Measurements from ENCODE around the gene SLC22A23.

SLC22A23 gene

GRCh38 chr6:3316818-3317217 lies 140.0 kb downstream of the SLC22A23 start:
- DNase-seq (ENCODE audit: low read depth) = no peak

GRCh38 chr6:3316331-3316730 lies 140.5 kb downstream of the SLC22A23 start:
- no peak for DNase-seq (ENCODE audit: low read depth)

GRCh38 chr6:3315841-3316240 lies 141.0 kb downstream of the SLC22A23 start:
- DNase-seq (ENCODE audit: low read depth) = no peak

- no peak for DNase-seq (ENCODE audit: low read depth)
Measured at GRCh38 chr6:3314621-3315467, 142.0 kb downstream of the SLC22A23 start.

- DNase-seq (ENCODE audit: low read depth) = no peak
Measured at GRCh38 chr6:3314176-3314575, 142.7 kb downstream of the SLC22A23 start.

- DNase-seq (ENCODE audit: low read depth) = no peak
Measured at GRCh38 chr6:3312604-3313231, 144.1 kb downstream of the SLC22A23 start.

- no peak for DNase-seq (ENCODE audit: low read depth)
Measured at GRCh38 chr6:3311826-3312225, 145.0 kb downstream of the SLC22A23 start.

GRCh38 chr6:3310703-3311102 lies 146.1 kb downstream of the SLC22A23 start:
- no peak for DNase-seq (ENCODE audit: low read depth)

- DNase-seq (ENCODE audit: low read depth) = no peak
Measured at GRCh38 chr6:3310051-3310448, 146.8 kb downstream of the SLC22A23 start.

GRCh38 chr6:3309391-3310050 lies 147.3 kb downstream of the SLC22A23 start:
- DNase-seq (ENCODE audit: low read depth) = no peak

- no peak for DNase-seq (ENCODE audit: low read depth)
Measured at GRCh38 chr6:3308106-3308505, 148.7 kb downstream of the SLC22A23 start.

- no peak for DNase-seq (ENCODE audit: low read depth)
Measured at GRCh38 chr6:3307436-3307835, 149.4 kb downstream of the SLC22A23 start.

GRCh38 chr6:3306848-3307247 lies 150.0 kb downstream of the SLC22A23 start:
- DNase-seq (ENCODE audit: low read depth) = no peak

GRCh38 chr6:3305831-3306230 lies 151.0 kb downstream of the SLC22A23 start:
- DNase-seq (ENCODE audit: low read depth) = no peak

GRCh38 chr6:3305216-3305565 lies 151.7 kb downstream of the SLC22A23 start:
- DNase-seq (ENCODE audit: low read depth) = no peak

GRCh38 chr6:3304500-3305215 lies 152.2 kb downstream of the SLC22A23 start:
- no peak for DNase-seq (ENCODE audit: low read depth)

- DNase-seq (ENCODE audit: low read depth) = no peak
Measured at GRCh38 chr6:3303795-3304411, 152.9 kb downstream of the SLC22A23 start.

- DNase-seq (ENCODE audit: low read depth) = no peak
Measured at GRCh38 chr6:3301506-3301905, 155.3 kb downstream of the SLC22A23 start.

GRCh38 chr6:3299221-3299620 lies 157.6 kb downstream of the SLC22A23 start:
- no peak for DNase-seq (ENCODE audit: low read depth)

GRCh38 chr6:3297909-3298308 lies 158.9 kb downstream of the SLC22A23 start:
- DNase-seq (ENCODE audit: low read depth) = no peak

- DNase-seq (ENCODE audit: low read depth) = no peak
Measured at GRCh38 chr6:3297006-3297405, 159.8 kb downstream of the SLC22A23 start.

- DNase-seq (ENCODE audit: low read depth) = no peak
Measured at GRCh38 chr6:3296537-3296936, 160.3 kb downstream of the SLC22A23 start.

Measured in stimulated activated CD8-positive, alpha-beta memory T cell treated with anti-CD3 and anti-CD28 coated beads, Interleukin-15, amount 100 ng/mL, for 24 hours (primary cell).